Neural progenitor cell (in vitro differentiated cells): Measurements from ENCODE around the gene TMEM59.

ENCODE experiments used
- EZH2 ChIP-seq: fragments of 200-600 bp; sonication (generic); IDR thresholded peaks from 2 replicates; pipeline ENCODE4 v1.6.1; 2017; ENCODE audit warnings: antibody characterized with exemption, mild to moderate bottlenecking, moderate library complexity
- EZH2phosphoT487 ChIP-seq: fragments of 200-600 bp; sonication (generic); IDR thresholded peaks from 2 replicates; pipeline ENCODE4 v1.6.1; 2017; ENCODE audit warnings: antibody characterized with exemption
- TF ChIP-seq, protein P1 (sequence below): fragments of 200-600 bp; sonication (generic); IDR thresholded peaks from 2 replicates; pipeline ENCODE4 v1.5.1; 2017; ENCODE audit warnings: antibody characterized with exemption, mild to moderate bottlenecking

DNA sequence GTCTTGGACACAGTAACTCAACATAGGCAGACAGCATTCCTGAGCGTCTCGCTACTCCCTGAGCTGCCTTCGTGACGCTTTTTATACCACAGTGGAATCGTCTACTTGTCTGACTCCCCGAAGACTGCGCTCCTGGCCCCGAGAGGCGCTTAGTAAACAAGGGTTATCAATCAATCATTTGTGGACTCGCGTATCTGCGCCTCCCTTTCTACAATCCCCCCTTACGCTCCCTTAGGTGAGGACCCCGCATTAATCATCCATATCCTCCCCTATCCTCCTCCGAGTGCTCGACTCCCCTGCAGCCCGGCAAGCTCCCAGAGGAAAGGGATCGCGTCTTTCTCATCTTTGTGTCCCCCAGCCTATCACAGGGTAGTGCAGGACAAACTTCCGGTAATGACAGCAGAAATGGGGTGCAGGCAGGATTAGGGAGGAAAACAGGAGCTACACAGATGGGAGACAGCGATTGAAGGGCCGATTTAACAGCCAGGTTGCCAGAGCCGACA lies 522 bp downstream of the TMEM59 start:
- TF ChIP-seq, protein P1, sequence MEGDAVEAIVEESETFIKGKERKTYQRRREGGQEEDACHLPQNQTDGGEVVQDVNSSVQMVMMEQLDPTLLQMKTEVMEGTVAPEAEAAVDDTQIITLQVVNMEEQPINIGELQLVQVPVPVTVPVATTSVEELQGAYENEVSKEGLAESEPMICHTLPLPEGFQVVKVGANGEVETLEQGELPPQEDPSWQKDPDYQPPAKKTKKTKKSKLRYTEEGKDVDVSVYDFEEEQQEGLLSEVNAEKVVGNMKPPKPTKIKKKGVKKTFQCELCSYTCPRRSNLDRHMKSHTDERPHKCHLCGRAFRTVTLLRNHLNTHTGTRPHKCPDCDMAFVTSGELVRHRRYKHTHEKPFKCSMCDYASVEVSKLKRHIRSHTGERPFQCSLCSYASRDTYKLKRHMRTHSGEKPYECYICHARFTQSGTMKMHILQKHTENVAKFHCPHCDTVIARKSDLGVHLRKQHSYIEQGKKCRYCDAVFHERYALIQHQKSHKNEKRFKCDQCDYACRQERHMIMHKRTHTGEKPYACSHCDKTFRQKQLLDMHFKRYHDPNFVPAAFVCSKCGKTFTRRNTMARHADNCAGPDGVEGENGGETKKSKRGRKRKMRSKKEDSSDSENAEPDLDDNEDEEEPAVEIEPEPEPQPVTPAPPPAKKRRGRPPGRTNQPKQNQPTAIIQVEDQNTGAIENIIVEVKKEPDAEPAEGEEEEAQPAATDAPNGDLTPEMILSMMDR: no peak
- no peak for TF ChIP-seq EZH2phosphoT487
- TF ChIP-seq EZH2: no peak
